HG03039 (cell line): ENCODE data around the gene PMVK.

Source experiments
- ATAC-seq: cut with Tn5 transposase; IDR thresholded peaks from one replicate; pipeline ENCODE4 v1.9.1; 2021; ENCODE audit warnings: mild to moderate bottlenecking, moderate library complexity; ENCODE audit not compliant: unreplicated experiment

PMVK gene

GRCh38 chr1:154951901-154952657, 15.6 kb upstream of the PMVK start:
- ATAC-seq, result no peak

GRCh38 chr1:154948079-154948478, 11.6 kb upstream of the PMVK start:
- no peak for ATAC-seq

- ATAC-seq, result no peak
Measured at GRCh38 chr1:154945962-154946850, 9.7 kb upstream of the PMVK start.

- no peak for ATAC-seq
Measured at GRCh38 chr1:154945160-154945961, 8.8 kb upstream of the PMVK start.

GRCh38 chr1:154944401-154945159, 8.1 kb upstream of the PMVK start:
- no peak for ATAC-seq

GRCh38 chr1:154943649-154944400, 7.3 kb upstream of the PMVK start:
- ATAC-seq, result no peak

GRCh38 chr1:154941333-154942013, 5.0 kb upstream of the PMVK start:
- no peak for ATAC-seq

- no peak for ATAC-seq
Measured at GRCh38 chr1:154940651-154941194, 4.2 kb upstream of the PMVK start.

- ATAC-seq, result no peak
Measured at GRCh38 chr1:154940213-154940560, 3.7 kb upstream of the PMVK start.

GRCh38 chr1:154938604-154939399, 2.3 kb upstream of the PMVK start:
- no peak for ATAC-seq

- no peak for ATAC-seq
Measured at GRCh38 chr1:154937988-154938386, 1.5 kb upstream of the PMVK start.

- peak; percentile 49 for ATAC-seq
Measured at GRCh38 chr1:154937085-154937987, 817 bp upstream of the PMVK start.

- no peak for ATAC-seq
Measured at GRCh38 chr1:154935749-154936554, 567 bp downstream of the PMVK start.

GRCh38 chr1:154934358-154934948, 2.1 kb downstream of the PMVK start:
- no peak for ATAC-seq

GRCh38 chr1:154931940-154932487, 4.5 kb downstream of the PMVK start:
- no peak for ATAC-seq

GRCh38 chr1:154926201-154926600, 10.3 kb downstream of the PMVK start:
- no peak for ATAC-seq
